IPS-NIHi11 (cell line): ENCODE measurements around the gene GADD45G.
A peak's percentile ranks its signal among the peaks of the same experiment; 100 is the strongest.

ENCODE experiments used
- DNase-seq: peaks from one replicate; pipeline ENCODE4 v3.0.0; 2012; ENCODE audit warnings: mixed read lengths, low spot score

Gene GADD45G

GRCh38 chr9:89604729-89605464 lies at the start of gene GADD45G:
Gene GADD45G (plus strand): TSS chr9:89605012. CDS start chr9:89605122, 110 bp downstream.
- peak; percentile 95 for DNase-seq

- no peak for DNase-seq
Observed at GRCh38 chr9:89555036-89555415, 49.8 kb upstream of the GADD45G start.

GRCh38 chr9:89555451-89556375 lies 49.1 kb upstream of the GADD45G start:
- DNase-seq = no peak

- no peak for DNase-seq
Observed at GRCh38 chr9:89558196-89558899, 46.5 kb upstream of the GADD45G start.

- DNase-seq = no peak
Observed at GRCh38 chr9:89558948-89559347, 45.9 kb upstream of the GADD45G start.

GRCh38 chr9:89562186-89562814 lies 42.5 kb upstream of the GADD45G start:
- no peak for DNase-seq

- no peak for DNase-seq
Observed at GRCh38 chr9:89563571-89564345, 41.1 kb upstream of the GADD45G start.

- peak; percentile 84 for DNase-seq
Observed at GRCh38 chr9:89564346-89564878, 40.4 kb upstream of the GADD45G start.

GRCh38 chr9:89567649-89568048 lies 37.2 kb upstream of the GADD45G start:
- no peak for DNase-seq

- no peak for DNase-seq
Observed at GRCh38 chr9:89574309-89574708, 30.5 kb upstream of the GADD45G start.

GRCh38 chr9:89576404-89576839 lies 28.4 kb upstream of the GADD45G start:
- peak; percentile 50 for DNase-seq

GRCh38 chr9:89577363-89577762 lies 27.4 kb upstream of the GADD45G start:
- no peak for DNase-seq

GRCh38 chr9:89579741-89580385 lies 24.9 kb upstream of the GADD45G start:
- DNase-seq = no peak

GRCh38 chr9:89586311-89586710 lies 18.5 kb upstream of the GADD45G start:
- no peak for DNase-seq

GRCh38 chr9:89588271-89588879 lies 16.4 kb upstream of the GADD45G start:
- DNase-seq = no peak

GRCh38 chr9:89590415-89590814 lies 14.4 kb upstream of the GADD45G start:
- no peak for DNase-seq

- no peak for DNase-seq
Observed at GRCh38 chr9:89591274-89592212, 13.3 kb upstream of the GADD45G start.

GRCh38 chr9:89592213-89592815 lies 12.5 kb upstream of the GADD45G start:
- no peak for DNase-seq
